Cortex of kidney (tissue), 1 donor: ENCODE measurements around the gene RAB8B.
"Not testable (repeated sequence)": the region's sequence is repeated elsewhere in the genome, so short reads cannot be mapped to it uniquely, and the experiment has no call there.

Experiments
- DNase-seq: peaks from one replicate; lab custom pipeline; 2025; lab: John Stamatoyannopoulos, UW

The RAB8B gene

DNA sequence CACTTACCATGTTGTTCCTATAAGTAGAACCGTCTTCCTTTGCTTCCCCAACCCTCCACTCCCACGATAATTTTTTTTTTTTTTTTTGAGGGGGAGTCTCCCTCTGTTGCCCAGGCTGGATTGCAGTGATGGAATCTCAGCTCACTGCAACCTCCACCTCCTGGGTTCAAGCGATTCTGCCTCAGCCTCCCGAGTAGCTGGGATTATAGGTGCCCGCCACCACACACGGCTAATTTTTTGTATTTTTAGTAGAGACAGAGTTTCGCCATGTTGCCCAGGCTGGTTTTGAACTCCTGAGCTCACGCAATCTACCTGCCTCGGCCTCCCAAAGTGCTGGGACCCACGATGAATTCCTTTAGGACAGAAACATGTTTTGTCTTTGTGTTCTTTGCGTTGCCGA, 19.4 kb downstream of the RAB8B start:
- DNase-seq, result not testable (repeated sequence)

DNA sequence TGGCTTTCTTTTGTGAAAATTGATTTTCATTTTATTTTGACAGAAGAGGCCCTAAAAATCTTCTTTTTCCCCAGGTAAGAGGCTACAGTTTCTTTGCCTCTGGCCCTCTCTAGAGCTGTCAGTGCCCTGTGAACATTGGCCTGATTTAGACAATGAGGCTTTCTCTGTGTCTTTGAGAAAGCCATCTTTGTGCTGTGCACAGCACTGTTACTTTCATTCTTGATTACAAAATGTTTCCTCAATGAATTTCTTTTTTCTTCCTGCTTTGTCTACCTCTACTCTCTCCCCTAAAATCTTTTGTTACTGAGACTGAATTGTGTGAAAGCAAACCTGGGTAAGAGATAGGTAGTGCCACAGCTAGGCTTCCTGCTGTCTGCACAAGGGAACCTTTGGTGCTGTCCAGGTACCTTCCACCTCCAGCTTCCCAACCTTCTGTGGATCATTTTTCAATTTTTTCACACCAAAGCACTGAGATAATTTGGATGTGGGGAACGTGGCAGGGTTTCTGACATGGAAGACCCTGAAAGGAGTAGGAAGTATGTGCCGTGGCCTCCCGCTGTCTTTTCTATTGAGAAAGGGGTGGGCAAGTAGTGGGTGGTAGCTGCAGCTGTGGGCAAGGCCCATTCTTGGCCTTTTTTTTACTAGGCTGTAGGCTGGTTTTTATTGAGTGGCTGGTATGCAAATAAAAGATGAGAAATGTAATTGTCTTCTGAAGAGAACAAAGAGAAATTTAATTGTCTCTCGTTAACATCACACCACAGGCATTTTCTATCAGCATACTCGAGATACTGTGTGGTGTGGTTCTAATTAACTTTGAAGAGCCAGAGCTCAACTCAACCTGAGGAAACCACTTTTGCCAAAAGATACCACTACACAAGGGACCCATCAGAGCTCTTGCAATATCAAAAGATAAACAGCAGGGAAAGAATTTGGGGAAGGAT, 21.0 kb downstream of the RAB8B start:
- DNase-seq, result no peak

DNA sequence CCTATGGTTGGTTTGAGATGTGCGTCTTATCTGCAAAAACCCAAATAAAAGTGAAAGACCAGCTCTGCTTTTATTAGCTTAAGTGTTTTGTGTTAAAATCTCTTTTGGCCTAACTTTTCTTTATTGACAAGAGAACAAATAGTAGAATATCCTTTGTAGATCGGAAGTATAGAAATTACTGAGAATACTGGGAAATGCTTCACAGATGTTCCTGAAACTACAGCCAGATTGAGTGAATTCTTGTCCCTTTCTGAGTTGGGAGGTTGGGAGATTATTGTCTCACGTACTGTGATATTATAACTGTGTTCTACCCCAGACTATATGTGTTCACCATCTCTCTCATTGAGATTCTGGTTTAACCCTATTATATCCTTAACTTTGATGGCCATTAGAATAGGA, 21.7 kb downstream of the RAB8B start:
- DNase-seq, result no peak

DNA sequence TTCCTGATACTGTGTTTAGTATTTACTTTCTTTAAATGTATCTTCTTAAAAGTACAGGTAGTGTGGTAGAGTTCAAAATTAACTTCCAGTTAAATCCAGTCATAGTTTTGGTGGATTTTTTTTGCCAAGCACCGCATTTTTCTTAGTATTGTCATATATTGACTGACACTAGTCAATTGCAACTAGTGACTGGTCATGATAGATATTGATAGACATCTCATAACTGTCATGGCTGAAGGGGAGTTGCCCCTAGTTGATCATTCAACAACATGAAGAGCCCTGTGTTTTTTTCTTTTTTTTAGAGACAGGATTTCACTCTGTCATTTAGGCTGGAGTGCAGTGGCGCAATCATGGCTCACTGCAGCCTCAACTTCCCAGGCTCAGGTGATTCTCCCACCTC, 22.1 kb downstream of the RAB8B start:
- DNase-seq, result no peak

GRCh38 chr15:63212050-63213004, 22.9 kb downstream of the RAB8B start:
- DNase-seq, result no peak

GRCh38 chr15:63218100-63218808, 28.8 kb downstream of the RAB8B start:
- no peak for DNase-seq

- DNase-seq, result no peak
These were observed 29.8 kb downstream of the RAB8B start for GRCh38 chr15:63219196-63219710.

GRCh38 chr15:63221346-63221745, 31.9 kb downstream of the RAB8B start:
- DNase-seq, result no peak

GRCh38 chr15:63223463-63223862, 34.1 kb downstream of the RAB8B start:
- DNase-seq, result no peak

DNA sequence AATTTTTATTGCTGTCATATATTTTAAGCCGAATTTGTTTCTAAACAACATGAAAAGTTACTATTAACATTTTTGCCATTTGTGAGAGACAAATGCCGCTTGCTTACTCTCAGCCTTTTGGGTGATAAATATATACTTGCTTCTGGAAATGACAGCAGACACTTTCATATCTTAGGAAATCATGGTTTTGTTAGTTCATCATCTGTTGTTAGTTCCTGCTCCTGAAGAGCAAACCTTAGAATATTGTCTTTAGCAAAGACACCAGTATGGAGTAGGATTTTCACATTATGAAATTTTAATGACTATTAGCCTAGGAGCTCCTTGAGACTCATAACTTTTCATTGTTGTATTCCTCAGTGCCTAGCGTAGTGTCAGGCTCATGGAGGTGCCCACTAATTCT, 36.0 kb downstream of the RAB8B start:
- no peak for DNase-seq

GRCh38 chr15:63226155-63226883, 36.9 kb downstream of the RAB8B start:
- DNase-seq, result no peak

- DNase-seq, result no peak
These were observed 37.6 kb downstream of the RAB8B start for GRCh38 chr15:63226966-63227401.

GRCh38 chr15:63227689-63228088, 38.3 kb downstream of the RAB8B start:
- no peak for DNase-seq

- DNase-seq, result no peak
These were observed 41.8 kb downstream of the RAB8B start for GRCh38 chr15:63231206-63231605.

DNA sequence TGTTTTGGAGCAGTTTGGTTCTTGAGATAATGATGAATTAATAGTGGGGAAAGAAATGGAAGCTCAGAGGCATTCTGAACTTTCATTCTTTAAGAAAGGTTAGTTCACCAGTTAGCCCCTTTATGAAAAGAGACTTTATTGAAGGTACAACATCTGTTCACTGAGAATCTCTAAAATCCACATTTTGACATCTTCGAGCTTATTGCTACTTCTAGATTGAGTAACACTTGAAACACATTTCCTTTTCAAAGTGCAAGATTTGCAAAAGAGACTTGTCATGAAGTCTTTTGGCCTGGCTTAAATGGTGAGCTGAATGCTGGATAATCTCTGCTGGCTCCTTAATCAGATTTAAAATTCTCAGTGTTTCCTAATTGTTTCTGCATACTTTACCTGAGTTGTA, 42.3 kb downstream of the RAB8B start:
- DNase-seq, result no peak

GRCh38 chr15:63232405-63232804, 43.0 kb downstream of the RAB8B start:
- DNase-seq, result no peak

- DNase-seq, result no peak
These were observed 43.5 kb downstream of the RAB8B start for GRCh38 chr15:63232943-63233342.

DNA sequence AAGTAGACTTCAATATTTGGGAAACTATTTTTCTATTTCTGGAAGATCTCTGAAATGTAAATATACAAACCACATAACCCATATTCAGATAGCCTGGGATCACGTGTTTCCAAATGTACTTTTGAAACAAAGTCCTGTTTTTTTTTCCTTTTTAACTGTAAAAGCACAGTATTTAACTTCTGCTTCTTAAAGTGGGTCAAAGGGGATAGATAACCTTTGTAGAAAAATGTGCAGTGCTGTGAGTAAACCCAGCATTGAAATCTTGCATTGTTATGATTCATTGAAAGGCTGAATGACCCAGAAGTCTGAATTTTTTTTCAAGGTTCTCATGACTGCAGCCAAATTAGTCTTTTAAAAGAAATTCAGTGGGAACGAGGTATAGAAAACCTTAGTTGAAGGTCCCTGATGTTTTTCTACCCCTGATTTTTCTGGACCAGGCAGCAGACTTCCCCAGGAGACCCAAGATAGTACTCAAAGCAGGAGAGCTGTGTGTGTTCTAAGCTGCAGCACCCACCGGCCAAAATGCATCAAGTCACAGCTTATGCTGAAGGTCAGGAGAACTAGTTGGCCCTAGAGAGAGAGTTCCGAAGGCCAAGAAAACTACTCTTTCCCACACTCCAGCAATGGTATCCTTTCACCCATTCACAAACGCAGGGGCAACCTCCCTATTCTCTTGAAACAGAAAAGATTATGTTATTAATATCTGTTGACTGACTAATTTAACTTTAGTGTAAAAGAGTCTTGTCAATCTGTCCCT, 44.4 kb downstream of the RAB8B start:
- DNase-seq, result no peak

DNA sequence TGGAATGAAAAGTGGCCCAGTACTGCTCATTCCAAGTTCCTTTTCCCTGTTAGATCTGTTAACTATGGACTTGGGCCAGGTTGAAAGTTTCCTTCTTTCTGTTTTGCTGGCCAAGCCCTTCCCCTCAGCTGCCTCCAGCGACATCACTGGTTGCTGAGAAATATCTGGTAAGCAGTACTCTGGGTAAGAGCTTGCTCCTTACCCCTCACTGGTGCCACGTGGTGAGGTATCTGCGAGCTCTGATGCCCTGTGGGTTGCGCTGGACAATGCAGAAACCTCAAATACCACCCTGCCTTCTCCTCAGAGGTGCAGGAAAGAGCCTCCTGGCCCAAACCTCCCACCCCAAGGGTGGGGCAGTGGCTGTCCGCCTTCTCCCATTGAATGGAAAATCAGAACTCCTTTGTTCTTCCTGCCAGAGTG, 45.1 kb downstream of the RAB8B start:
- DNase-seq, result no peak

- DNase-seq, result no peak
These were observed 46.9 kb downstream of the RAB8B start for GRCh38 chr15:63236272-63236671.
